Peyer's patch (tissue), 4 donors: ENCODE measurements around the gene NBPF4. TPM values are rescaled to one million over a fixed set of nuclear protein-coding genes. Genes with fewer than 3 reads are reported as not detected.
"Not testable (repeated sequence)": the region's sequence is repeated elsewhere in the genome, so short reads cannot be mapped to it uniquely, and the experiment has no call there.

Experiments used
- DNase-seq, 3 donors: peaks; one replicate each; pipeline ENCODE4 v3.0.0-alpha.2; 2017 to 2019
- H3K27ac ChIP-seq, 4 donors: fragments of 200-600 bp; sonication (generic); one replicate each; pipeline ENCODE4 v1.5.1; 2016 to 2019
- H3K27me3 ChIP-seq, 2 donors: fragments of 200-600 bp; sonication (generic); one replicate each; pipeline ENCODE4 v1.5.1; 2019
- H3K36me3 ChIP-seq, 3 donors: fragments of 200-600 bp; sonication (generic); one replicate each; pipeline ENCODE4 v1.5.1; 2016 to 2019
- H3K4me1 ChIP-seq, 4 donors: fragments of 200-600 bp; sonication (generic); one replicate each; pipeline ENCODE4 v1.5.1; 2016 to 2019
- H3K4me3 ChIP-seq, 4 donors: fragments of 200-600 bp; sonication (generic); 1 replicate in 3 of 4; 2 replicates in 1 of 4; pipeline ENCODE4 v1.5.1; 2016 to 2019; ENCODE audit warnings: mild to moderate bottlenecking in 1 of 4
- H3K9me3 ChIP-seq, 4 donors: fragments of 200-600 bp; sonication (generic); one replicate each; pipeline ENCODE4 v1.5.1; 2016 to 2019; ENCODE audit warnings: mild to moderate bottlenecking in 1 of 4
- POLR2A ChIP-seq, 2 donors: fragments of 450-650 bp; IDR thresholded peaks; one replicate each; pipeline ENCODE4 v1.5.1; 2017; ENCODE audit warnings: antibody characterized with exemption in 2 of 2, mild to moderate bottlenecking in 2 of 2, moderate library complexity in 2 of 2
- total RNA-seq, 4 donors: library from RNA; depleted of rRNA; stranded (reverse); fragments of >200 nt; gene quantifications; one replicate each; pipeline ENCODE4 v1.1.0, GENCODE V29; 2016
- TF ChIP-seq, protein P1 (sequence below), 6 experiments: fragments of 450-650 bp in 4 of 6; fragments of 200-600 bp in 2 of 6; sonication (generic) in 1 of 6; IDR thresholded peaks; one replicate each; pipeline ENCODE4 v1.5.1; 2017 to 2019; ENCODE audit warnings: antibody characterized with exemption in 6 of 6, mild to moderate bottlenecking in 3 of 6, moderate library complexity in 1 of 6

The NBPF4 gene
- total RNA-seq, 4 donors from 2014 or later = 1.7 to 5.3 (median 3.7) TPM

DNA sequence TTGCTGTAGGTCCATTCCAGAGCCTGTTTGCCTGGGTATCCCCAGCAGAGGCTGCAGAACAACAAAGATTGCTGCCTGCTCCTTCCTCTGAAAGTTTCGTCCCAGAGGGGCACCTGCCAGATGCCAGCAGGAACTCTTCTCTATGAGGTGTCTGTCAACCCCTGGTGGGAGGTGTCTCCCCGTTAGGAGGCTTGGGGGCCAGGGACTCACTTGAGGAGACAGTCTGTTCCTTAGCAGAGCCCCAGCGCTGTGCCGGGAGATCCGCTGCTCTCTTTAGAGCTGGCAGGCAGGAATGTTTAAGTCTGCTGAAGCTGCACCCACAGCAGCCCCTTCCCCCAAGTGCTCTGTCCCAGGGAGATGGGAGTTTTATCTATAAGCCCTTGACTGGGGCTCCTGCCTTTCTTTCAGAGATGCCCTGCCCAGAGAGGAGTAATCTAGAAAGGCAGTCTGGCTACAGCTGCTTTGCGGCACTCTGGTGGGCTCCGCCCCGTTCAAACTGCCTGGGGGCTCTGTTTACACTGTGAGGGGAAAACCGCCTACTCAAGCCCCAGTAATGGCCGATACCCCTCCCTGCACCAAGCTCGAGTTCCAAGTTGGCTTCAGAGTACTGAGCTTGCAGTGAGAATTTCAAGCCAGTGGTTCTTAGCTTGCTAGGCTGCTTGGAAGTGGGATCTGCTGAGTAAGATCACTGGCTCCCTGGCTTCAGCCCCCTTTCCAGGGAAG, 35.0 kb downstream of the NBPF4 start:
- no peak for TF ChIP-seq POLR2A (IDR thresholded peaks at IDR 0.05)
- TF ChIP-seq, protein P1, sequence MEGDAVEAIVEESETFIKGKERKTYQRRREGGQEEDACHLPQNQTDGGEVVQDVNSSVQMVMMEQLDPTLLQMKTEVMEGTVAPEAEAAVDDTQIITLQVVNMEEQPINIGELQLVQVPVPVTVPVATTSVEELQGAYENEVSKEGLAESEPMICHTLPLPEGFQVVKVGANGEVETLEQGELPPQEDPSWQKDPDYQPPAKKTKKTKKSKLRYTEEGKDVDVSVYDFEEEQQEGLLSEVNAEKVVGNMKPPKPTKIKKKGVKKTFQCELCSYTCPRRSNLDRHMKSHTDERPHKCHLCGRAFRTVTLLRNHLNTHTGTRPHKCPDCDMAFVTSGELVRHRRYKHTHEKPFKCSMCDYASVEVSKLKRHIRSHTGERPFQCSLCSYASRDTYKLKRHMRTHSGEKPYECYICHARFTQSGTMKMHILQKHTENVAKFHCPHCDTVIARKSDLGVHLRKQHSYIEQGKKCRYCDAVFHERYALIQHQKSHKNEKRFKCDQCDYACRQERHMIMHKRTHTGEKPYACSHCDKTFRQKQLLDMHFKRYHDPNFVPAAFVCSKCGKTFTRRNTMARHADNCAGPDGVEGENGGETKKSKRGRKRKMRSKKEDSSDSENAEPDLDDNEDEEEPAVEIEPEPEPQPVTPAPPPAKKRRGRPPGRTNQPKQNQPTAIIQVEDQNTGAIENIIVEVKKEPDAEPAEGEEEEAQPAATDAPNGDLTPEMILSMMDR (IDR thresholded peaks at IDR 0.05) = no peak
- no peaks in the 10 kb centered on the region for H3K27me3 ChIP-seq
- H3K4me3 ChIP-seq = no peak overlapping the region
- H3K4me1 ChIP-seq = no peaks in the 10 kb centered on the region
- no peak for DNase-seq
- H3K36me3 ChIP-seq = no peaks in the 10 kb centered on the region
- no peak overlapping the region for H3K27ac ChIP-seq
- H3K9me3 ChIP-seq = no peaks in the 10 kb centered on the region

DNA sequence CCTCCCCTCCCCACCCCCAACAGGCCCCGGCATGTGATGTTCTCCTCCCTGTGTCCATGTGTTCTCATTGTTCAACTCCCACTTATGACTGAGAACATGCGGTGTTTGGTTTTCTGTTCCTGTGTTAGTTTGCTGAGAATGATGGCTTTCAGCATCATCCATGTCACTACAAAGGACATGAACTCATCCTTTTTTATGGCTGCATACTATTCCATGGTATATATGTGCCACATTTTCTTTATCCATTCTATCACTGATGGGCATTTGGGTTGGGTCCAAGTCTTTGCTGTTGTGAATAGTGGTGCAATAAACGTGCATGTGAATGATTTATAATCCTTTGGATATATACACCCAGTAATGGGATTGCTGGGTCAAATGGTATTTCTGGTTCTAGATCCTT, 40.3 kb downstream of the NBPF4 start:
- not testable (repeated sequence) for DNase-seq, H3K9me3 ChIP-seq

DNA sequence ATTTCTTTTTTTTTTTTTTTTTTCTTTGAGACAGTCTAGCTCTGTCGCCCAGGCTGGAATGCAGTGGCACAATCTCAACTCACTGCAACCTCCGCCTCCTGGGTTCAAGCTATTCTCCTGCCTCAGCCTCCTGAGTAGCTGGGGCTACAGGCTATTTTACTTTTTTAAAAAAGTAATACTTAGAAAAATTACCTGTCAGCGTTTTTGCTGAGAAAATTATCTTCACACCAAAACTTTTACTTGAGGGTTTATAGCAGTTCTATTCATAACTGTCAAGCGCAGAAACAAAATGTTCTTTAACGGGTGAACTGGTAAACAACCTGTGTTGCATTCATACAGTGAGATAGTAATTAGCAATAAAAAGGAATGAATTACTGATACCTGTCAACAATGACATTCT, 42.2 kb downstream of the NBPF4 start:
- H3K4me3 ChIP-seq = no peak overlapping the region
- no peaks in the 10 kb centered on the region for H3K27me3 ChIP-seq
- H3K9me3 ChIP-seq = no peaks in the 10 kb centered on the region
- no peak for DNase-seq
- peaks cover 0 to 29% (median 6%) of the 10 kb centered on the region in 4 donors for H3K4me1 ChIP-seq
- H3K27ac ChIP-seq = no peak overlapping the region
- H3K36me3 ChIP-seq = no peaks in the 10 kb centered on the region
- TF ChIP-seq, protein P1 (IDR thresholded peaks at IDR 0.05) = no peak
- no peak for TF ChIP-seq POLR2A (IDR thresholded peaks at IDR 0.05)

More for the DNA sequence above, 40.3 kb downstream of the NBPF4 start:
- peaks cover 0 to 13% (median 4%) of the 10 kb centered on the region in 4 donors for H3K4me1 ChIP-seq
- not testable (repeated sequence) for H3K36me3 ChIP-seq, H3K27me3 ChIP-seq, H3K4me3 ChIP-seq, H3K27ac ChIP-seq

DNA sequence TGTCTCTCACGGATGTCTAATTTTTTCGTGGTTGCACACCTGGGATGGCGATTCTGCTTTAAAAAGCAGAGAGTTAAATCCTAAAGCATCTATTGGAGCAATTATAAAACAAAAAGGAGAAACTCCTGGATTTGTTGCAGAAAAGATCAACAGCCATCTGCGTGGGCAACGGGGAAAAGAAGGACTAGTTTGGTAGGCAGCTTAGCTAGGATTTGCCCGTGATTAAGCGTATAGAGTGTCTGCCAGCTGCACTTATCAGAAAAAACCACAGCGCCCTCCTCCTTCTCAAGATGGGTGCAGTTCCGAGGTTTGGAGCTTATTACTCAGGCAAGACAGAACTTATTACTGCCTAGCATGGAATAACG, 43.2 kb downstream of the NBPF4 start:
- TF ChIP-seq POLR2A (IDR thresholded peaks at IDR 0.05) = no peak
- TF ChIP-seq, protein P1 (IDR thresholded peaks at IDR 0.05) = peak in 2 of 6 experiments; percentile 20 to 23
- peaks cover 0 to 29% (median 6%) of the 10 kb centered on the region in 4 donors for H3K4me1 ChIP-seq
- H3K27ac ChIP-seq = peak overlapping the region; percentile 88 to 99 (median 96)
- H3K9me3 ChIP-seq = no peaks in the 10 kb centered on the region
- no peaks in the 10 kb centered on the region for H3K27me3 ChIP-seq
- H3K36me3 ChIP-seq = peaks cover 0 to 7% (median 0%) of the 10 kb centered on the region in 3 donors
- peak overlapping the region; percentile 76 to 99 (median 90) for H3K4me3 ChIP-seq
- peak; percentile 47 to 70 (median 61) for DNase-seq

DNA sequence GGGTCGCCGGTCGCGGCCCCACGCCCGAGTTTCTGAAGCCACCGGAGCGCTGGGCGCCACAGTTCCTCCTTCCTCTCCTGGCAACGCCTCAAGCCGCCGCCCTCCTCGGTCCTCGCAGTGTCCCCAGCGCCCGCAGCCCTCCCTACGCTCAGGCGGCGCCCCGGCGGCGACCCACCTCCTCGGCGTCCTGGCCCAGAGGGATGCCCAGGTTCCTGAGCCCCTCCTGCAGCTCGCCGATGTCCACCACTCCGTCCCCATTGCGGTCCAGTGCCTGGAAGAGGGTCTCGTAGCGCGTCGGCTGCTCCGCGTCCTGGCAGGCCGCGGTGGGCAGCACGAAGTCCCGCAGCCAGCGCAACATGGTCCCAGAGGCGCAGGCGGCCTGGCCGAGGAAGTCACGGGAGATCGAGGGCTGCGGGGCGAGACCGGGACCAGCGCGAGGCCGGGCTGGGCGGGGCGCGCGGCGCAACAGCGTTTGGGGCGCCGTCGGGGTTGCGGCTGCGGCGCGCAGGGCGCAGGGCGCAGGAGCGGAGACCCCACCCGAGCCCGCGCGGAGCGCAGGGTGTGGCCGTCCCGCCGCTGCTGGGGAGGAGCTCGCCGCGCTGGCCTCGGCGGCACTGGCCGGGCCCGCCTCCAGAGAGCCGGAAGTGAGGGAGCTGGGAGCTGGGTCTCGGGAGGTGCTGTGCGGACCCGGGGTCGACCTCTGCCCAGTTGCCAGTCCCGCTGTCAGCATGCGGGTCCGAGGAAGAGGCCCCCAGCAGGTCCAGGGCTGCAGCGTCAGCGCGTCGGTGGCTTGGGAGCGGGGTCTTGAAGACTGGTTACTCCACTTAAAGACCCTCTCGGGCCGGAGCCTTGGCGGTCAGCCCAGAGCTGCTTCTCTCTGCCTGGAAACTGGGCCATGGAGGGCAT, 43.8 kb downstream of the NBPF4 start, which contains the start of gene SLC25A24:
Gene SLC25A24, minus strand, starts transcription at position 563 of the 906 bp plus-strand sequence. Its CDS starts 205 bp downstream, at position 358.
- Histone ChIP-seq H3K27ac (peak within 1 kb of the TSS; percentile 88 to 99 (median 96)), H3K9me3 (no peaks in the 10 kb centered on the region), H3K27me3 (no peaks in the 10 kb centered on the region), H3K4me1 (peaks cover 0 to 29% (median 6%) of the 10 kb centered on the region in 4 donors), H3K4me3 (peak within 1 kb of the TSS; percentile 76 to 99 (median 90)), H3K36me3 (peaks cover 0 to 13% (median 0%) of the 10 kb centered on the region in 3 donors)
- peak; percentile 60 to 76 for TF ChIP-seq POLR2A (IDR thresholded peaks at IDR 0.05)
- TF ChIP-seq, protein P1 (IDR thresholded peaks at IDR 0.05) = no peak
- peak; percentile 78 to 93 (median 92) for DNase-seq
